GM23338 (cell line): Measurements from ENCODE around the gene P2RX4. TPM values are rescaled to one million over a fixed set of nuclear protein-coding genes. Genes with fewer than 3 reads are reported as not detected.

Source experiments
- ATAC-seq: fragments of 200-7000 bp; cut with Tn5 transposase; 3 replicates; pipeline ENCODE4 v1.9.1; 2020
- DNase-seq: peaks from one replicate; pipeline ENCODE4 v3.0.0-alpha.2; 2015; ENCODE audit warnings: low spot score
- H2AFZ ChIP-seq: fragments of 200-600 bp; sonication (generic); 2 replicates; pipeline ENCODE4 v1.8.0; 2016; ENCODE audit warnings: antibody characterized with exemption, mild to moderate bottlenecking, moderate library complexity
- H3F3A ChIP-seq: fragments of 200-600 bp; sonication (generic); replicated peaks from 2 replicates; pipeline ENCODE4 v1.8.0; 2017; ENCODE audit warnings: antibody characterized with exemption, mixed run types, low read depth
- H3K27ac ChIP-seq: fragments of 200-600 bp; sonication (generic); 2 replicates; pipeline ENCODE4 v1.6.1; 2016; ENCODE audit warnings: low read depth
- H3K27me3 ChIP-seq: fragments of 200-600 bp; sonication (generic); 2 replicates; pipeline ENCODE4 v1.8.0; 2016; ENCODE audit warnings: mild to moderate bottlenecking, mixed run types, moderate library complexity; ENCODE audit not compliant: insufficient read depth
- H3K36me3 ChIP-seq: fragments of 200-600 bp; sonication (generic); 2 replicates; pipeline ENCODE4 v1.8.0; 2016; ENCODE audit warnings: mild to moderate bottlenecking; ENCODE audit not compliant: insufficient read depth
- H3K4me1 ChIP-seq: fragments of 200-600 bp; sonication (generic); 2 replicates; pipeline ENCODE4 v1.8.0; 2016; ENCODE audit warnings: mild to moderate bottlenecking, moderate library complexity; ENCODE audit not compliant: insufficient read depth
- H3K4me2 ChIP-seq: fragments of 200-600 bp; sonication (generic); 2 replicates; pipeline ENCODE4 v1.7.1; 2017; ENCODE audit warnings: mixed run types
- H3K4me3 ChIP-seq: fragments of 200-600 bp; sonication (generic); 2 replicates; pipeline ENCODE4 v1.6.1; 2016; ENCODE audit warnings: mixed run types
- H3K79me2 ChIP-seq: fragments of 200-600 bp; sonication (generic); replicated peaks from 2 replicates; pipeline ENCODE4 v1.8.0; 2017; ENCODE audit warnings: mild to moderate bottlenecking; ENCODE audit not compliant: insufficient read depth
- H3K9me2 ChIP-seq: fragments of 200-600 bp; sonication (generic); 2 replicates; pipeline ENCODE4 v1.8.0; 2017; ENCODE audit not compliant: insufficient read depth
- H4K20me1 ChIP-seq: fragments of 200-600 bp; sonication (generic); replicated peaks from 2 replicates; pipeline ENCODE4 v1.8.0; 2017; ENCODE audit warnings: mild to moderate bottlenecking; ENCODE audit not compliant: insufficient read depth
- H3K27ac Mint-ChIP-seq: 2 replicates; pipeline ENCODE4 v1.8.0; 2020; ENCODE audit warnings: inconsistent platforms, mild to moderate bottlenecking, moderate library complexity, mixed read lengths
- H3K27me3 Mint-ChIP-seq: 3 replicates; pipeline ENCODE4 v1.8.0; 2022; ENCODE audit warnings: low read depth, mild to moderate bottlenecking, moderate library complexity, mixed read lengths, inconsistent platforms; ENCODE audit not compliant: insufficient read depth, poor library complexity
- H3K36me3 Mint-ChIP-seq: 3 replicates; pipeline ENCODE4 v1.8.0; 2021; ENCODE audit warnings: low read depth, mild to moderate bottlenecking, inconsistent platforms, moderate library complexity, mixed read lengths
- H3K4me1 Mint-ChIP-seq: 3 replicates; pipeline ENCODE4 v1.8.0; 2020; ENCODE audit warnings: mild to moderate bottlenecking, inconsistent platforms, mixed read lengths
- H3K4me3 Mint-ChIP-seq: 3 replicates; pipeline ENCODE4 v1.8.0; 2021; ENCODE audit warnings: moderate library complexity, mild to moderate bottlenecking, inconsistent platforms, mixed read lengths
- H3K9me3 Mint-ChIP-seq: 3 replicates; pipeline ENCODE4 v1.8.0; 2020; ENCODE audit warnings: moderate library complexity, mild to moderate bottlenecking, inconsistent platforms, mixed read lengths
- CREB1 ChIP-seq: fragments of 250-450 bp; sonication (Bioruptor Pico); IDR thresholded peaks from 2 replicates; pipeline ENCODE4 v1.5.0; 2020; ENCODE audit warnings: low read depth, mild to moderate bottlenecking, moderate library complexity
- EZH2phosphoT487 ChIP-seq: fragments of 200-600 bp; sonication (generic); IDR thresholded peaks from one replicate; pipeline ENCODE4 v1.8.1; 2018; ENCODE audit warnings: antibody characterized with exemption; ENCODE audit not compliant: unreplicated experiment
- NANOG ChIP-seq: IDR thresholded peaks from 2 replicates; pipeline ENCODE4 v1.6.1; 2016; ENCODE audit warnings: antibody characterized with exemption, borderline replicate concordance
- ZNF114 ChIP-seq: fragments of 250-450 bp; sonication (Bioruptor Pico); IDR thresholded peaks from 2 replicates; pipeline ENCODE4 v1.5.0; 2020; ENCODE audit warnings: mild to moderate bottlenecking, moderate library complexity
- ZNF331 ChIP-seq: fragments of 250-450 bp; sonication (Bioruptor Pico); IDR thresholded peaks from 2 replicates; pipeline ENCODE4 v1.5.0; 2020; ENCODE audit warnings: low read depth, mild to moderate bottlenecking, moderate library complexity
- polyA plus RNA-seq: library from polyadenylated mRNA; unstranded; fragments of >200 nt; fragmentation: Nextera tagmentation; extraction: Ambion mirVana; gene quantifications from 2 replicates; pipeline ENCODE4 v1.2.1, GENCODE V29; 2016
- total RNA-seq: library from RNA; depleted of rRNA; stranded (reverse); fragments of >200 nt; shearing (Covaris generic); gene quantifications from 2 replicates; pipeline ENCODE4 v1.2.3, GENCODE V29; 2014
- TF ChIP-seq, protein P1 (sequence below): IDR thresholded peaks from one replicate; pipeline ENCODE4 v1.6.1; 2018; ENCODE audit warnings: antibody characterized with exemption; ENCODE audit not compliant: unreplicated experiment
- TF ChIP-seq, protein P2 (sequence below): IDR thresholded peaks from 2 replicates; pipeline ENCODE4 v1.6.1; 2016; ENCODE audit warnings: antibody characterized with exemption
- TF ChIP-seq, protein P3 (sequence below), 2 experiments: fragments of 200-600 bp in 1 of 2; sonication (generic) in 1 of 2; conservative IDR thresholded peaks; 2 replicates each; pipeline versions ENCODE4 v1.5.1 to v1.6.1; 2016 to 2017; ENCODE audit warnings: antibody characterized with exemption in 2 of 2, low read depth in 2 of 2, mild to moderate bottlenecking in 2 of 2, moderate library complexity in 1 of 2

P2RX4 gene
- total and polyA plus RNA-seq, 2 experiments from 2014 or later, result 5.6 to 18.9 TPM

DNA sequence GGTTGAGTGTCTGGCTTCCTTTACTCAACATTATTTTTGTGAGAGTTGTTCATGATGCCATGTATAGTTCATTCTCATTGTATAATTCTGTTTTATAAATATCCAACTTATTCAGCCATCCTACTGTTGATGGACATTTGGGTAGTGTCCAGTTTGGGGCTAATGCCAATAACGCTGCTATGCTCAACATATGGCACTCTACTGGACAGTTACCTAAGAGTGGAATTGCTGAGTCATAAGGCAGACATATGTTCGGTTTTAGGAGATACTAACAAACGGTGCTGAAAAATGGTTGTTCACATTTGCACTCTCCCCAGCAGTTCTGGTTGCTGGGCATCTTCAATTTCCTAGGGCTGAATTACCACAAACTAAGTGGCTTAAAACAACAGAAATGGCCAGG lies 28.7 kb upstream of the P2RX4 start:
- no peak for TF ChIP-seq CREB1 (CRISPR knock-in tag)
- H3K36me3 ChIP-seq, result no peaks in the 10 kb centered on the region
- H3K27ac ChIP-seq, result no peak overlapping the region
- H3K79me2 ChIP-seq, result no peaks in the 10 kb centered on the region
- H3K4me3 ChIP-seq, result no peak overlapping the region
- Mint-ChIP-seq H3K4me1 (no peaks in the 10 kb centered on the region), H3K9me3 (no peaks in the 10 kb centered on the region), H3K4me3 (no peak overlapping the region), H3K27ac (no peak overlapping the region), H3K27me3 (peaks cover 4% of the 10 kb centered on the region), H3K36me3 (no peaks in the 10 kb centered on the region)
- ATAC-seq (no peak), DNase-seq (no peak)
- no peaks in the 10 kb centered on the region for H3K4me1 ChIP-seq
- no peaks in the 10 kb centered on the region for H4K20me1 ChIP-seq
- no peak overlapping the region for H2AFZ ChIP-seq
- no peak overlapping the region for H3K4me2 ChIP-seq
- H3F3A ChIP-seq, result no peaks in the 10 kb centered on the region
- no peaks in the 10 kb centered on the region for H3K27me3 ChIP-seq
- no peaks in the 10 kb centered on the region for H3K9me2 ChIP-seq

DNA sequence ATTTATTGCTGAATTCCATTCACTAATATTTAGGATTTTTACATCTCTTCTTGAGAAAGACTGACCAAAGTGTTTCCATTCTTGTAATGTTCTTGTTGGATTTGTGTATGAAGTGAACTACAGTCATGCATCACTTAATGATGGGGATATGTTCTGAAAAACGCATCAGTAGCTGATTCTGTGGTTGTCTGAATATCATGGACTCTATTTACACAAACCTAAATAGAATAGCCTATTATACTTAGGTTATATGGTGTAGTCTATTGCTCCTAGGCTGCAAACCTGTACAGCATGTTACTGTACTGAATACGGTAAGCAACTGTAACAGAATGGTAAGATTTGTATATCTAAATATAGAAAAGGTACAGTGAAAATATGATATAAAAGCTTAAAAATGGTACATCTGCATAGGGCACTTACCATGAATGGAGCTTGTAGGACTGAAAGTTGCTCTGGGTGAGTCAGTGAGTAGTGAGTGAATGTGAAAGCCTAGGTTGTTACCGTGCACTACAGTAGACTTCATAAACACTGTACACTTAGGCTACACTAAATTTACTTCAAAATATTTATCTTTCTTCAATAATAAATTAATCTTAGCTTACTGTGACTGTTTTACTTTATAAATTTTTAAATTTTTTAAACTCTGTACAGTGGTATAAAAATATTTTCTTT lies 27.6 kb upstream of the P2RX4 start:
- H3K27ac Mint-ChIP-seq, result no peak overlapping the region
- Histone ChIP-seq H3K9me2 (no peaks in the 10 kb centered on the region), H4K20me1 (no peaks in the 10 kb centered on the region), H3F3A (no peaks in the 10 kb centered on the region), H3K4me1 (no peaks in the 10 kb centered on the region), H3K79me2 (no peaks in the 10 kb centered on the region), H3K27me3 (no peaks in the 10 kb centered on the region), H3K4me2 (no peak overlapping the region), H2AFZ (no peak overlapping the region), H3K4me3 (no peak overlapping the region), H3K36me3 (no peaks in the 10 kb centered on the region), H3K27ac (no peak overlapping the region)
- TF ChIP-seq, protein P1, sequence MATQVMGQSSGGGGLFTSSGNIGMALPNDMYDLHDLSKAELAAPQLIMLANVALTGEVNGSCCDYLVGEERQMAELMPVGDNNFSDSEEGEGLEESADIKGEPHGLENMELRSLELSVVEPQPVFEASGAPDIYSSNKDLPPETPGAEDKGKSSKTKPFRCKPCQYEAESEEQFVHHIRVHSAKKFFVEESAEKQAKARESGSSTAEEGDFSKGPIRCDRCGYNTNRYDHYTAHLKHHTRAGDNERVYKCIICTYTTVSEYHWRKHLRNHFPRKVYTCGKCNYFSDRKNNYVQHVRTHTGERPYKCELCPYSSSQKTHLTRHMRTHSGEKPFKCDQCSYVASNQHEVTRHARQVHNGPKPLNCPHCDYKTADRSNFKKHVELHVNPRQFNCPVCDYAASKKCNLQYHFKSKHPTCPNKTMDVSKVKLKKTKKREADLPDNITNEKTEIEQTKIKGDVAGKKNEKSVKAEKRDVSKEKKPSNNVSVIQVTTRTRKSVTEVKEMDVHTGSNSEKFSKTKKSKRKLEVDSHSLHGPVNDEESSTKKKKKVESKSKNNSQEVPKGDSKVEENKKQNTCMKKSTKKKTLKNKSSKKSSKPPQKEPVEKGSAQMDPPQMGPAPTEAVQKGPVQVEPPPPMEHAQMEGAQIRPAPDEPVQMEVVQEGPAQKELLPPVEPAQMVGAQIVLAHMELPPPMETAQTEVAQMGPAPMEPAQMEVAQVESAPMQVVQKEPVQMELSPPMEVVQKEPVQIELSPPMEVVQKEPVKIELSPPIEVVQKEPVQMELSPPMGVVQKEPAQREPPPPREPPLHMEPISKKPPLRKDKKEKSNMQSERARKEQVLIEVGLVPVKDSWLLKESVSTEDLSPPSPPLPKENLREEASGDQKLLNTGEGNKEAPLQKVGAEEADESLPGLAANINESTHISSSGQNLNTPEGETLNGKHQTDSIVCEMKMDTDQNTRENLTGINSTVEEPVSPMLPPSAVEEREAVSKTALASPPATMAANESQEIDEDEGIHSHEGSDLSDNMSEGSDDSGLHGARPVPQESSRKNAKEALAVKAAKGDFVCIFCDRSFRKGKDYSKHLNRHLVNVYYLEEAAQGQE, result no peak
- ATAC-seq (no peak), DNase-seq (no peak)
- no peaks in the 10 kb centered on the region for H3K4me1 Mint-ChIP-seq
- H3K27me3 Mint-ChIP-seq, result peaks cover 4% of the 10 kb centered on the region
- H3K4me3 Mint-ChIP-seq, result no peak overlapping the region
- no peaks in the 10 kb centered on the region for H3K36me3 Mint-ChIP-seq
- no peaks in the 10 kb centered on the region for H3K9me3 Mint-ChIP-seq

DNA sequence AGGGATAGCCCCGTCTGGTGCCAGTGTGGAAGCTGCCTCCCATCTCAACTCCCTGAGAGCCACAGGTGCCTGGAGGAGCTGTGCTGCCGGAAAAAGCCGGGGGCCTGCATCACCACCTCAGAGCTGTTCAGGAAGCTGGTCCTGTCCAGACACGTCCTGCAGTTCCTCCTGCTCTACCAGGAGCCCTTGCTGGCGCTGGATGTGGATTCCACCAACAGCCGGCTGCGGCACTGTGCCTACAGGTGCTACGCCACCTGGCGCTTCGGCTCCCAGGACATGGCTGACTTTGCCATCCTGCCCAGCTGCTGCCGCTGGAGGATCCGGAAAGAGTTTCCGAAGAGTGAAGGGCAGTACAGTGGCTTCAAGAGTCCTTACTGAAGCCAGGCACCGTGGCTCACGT lies 25.5 kb upstream of the P2RX4 start:
- Histone ChIP-seq H3K9me2 (no peaks in the 10 kb centered on the region), H3K27me3 (no peaks in the 10 kb centered on the region), H3K27ac (no peak overlapping the region), H3F3A (no peaks in the 10 kb centered on the region), H3K36me3 (no peaks in the 10 kb centered on the region), H3K79me2 (no peaks in the 10 kb centered on the region), H3K4me3 (no peak overlapping the region), H2AFZ (peak overlapping the region; percentile 59; the same call in 1 of the 2 replicates), H4K20me1 (no peaks in the 10 kb centered on the region), H3K4me1 (no peaks in the 10 kb centered on the region), H3K4me2 (no peak overlapping the region)
- DNase-seq (peak; percentile 45), ATAC-seq (peak; percentile 49)
- Mint-ChIP-seq H3K4me1 (no peaks in the 10 kb centered on the region), H3K9me3 (no peaks in the 10 kb centered on the region), H3K4me3 (no peak overlapping the region), H3K36me3 (no peaks in the 10 kb centered on the region), H3K27me3 (peaks cover 4% of the 10 kb centered on the region), H3K27ac (no peak overlapping the region)
- TF ChIP-seq NANOG (no peak), CREB1 (CRISPR knock-in tag) (no peak), EZH2phosphoT487 (no peak), ZNF331 (CRISPR knock-in tag) (no peak), ZNF114 (CRISPR knock-in tag) (no peak)
- TF ChIP-seq, protein P2, sequence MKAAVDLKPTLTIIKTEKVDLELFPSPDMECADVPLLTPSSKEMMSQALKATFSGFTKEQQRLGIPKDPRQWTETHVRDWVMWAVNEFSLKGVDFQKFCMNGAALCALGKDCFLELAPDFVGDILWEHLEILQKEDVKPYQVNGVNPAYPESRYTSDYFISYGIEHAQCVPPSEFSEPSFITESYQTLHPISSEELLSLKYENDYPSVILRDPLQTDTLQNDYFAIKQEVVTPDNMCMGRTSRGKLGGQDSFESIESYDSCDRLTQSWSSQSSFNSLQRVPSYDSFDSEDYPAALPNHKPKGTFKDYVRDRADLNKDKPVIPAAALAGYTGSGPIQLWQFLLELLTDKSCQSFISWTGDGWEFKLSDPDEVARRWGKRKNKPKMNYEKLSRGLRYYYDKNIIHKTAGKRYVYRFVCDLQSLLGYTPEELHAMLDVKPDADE, result no peak
- TF ChIP-seq, protein P3, sequence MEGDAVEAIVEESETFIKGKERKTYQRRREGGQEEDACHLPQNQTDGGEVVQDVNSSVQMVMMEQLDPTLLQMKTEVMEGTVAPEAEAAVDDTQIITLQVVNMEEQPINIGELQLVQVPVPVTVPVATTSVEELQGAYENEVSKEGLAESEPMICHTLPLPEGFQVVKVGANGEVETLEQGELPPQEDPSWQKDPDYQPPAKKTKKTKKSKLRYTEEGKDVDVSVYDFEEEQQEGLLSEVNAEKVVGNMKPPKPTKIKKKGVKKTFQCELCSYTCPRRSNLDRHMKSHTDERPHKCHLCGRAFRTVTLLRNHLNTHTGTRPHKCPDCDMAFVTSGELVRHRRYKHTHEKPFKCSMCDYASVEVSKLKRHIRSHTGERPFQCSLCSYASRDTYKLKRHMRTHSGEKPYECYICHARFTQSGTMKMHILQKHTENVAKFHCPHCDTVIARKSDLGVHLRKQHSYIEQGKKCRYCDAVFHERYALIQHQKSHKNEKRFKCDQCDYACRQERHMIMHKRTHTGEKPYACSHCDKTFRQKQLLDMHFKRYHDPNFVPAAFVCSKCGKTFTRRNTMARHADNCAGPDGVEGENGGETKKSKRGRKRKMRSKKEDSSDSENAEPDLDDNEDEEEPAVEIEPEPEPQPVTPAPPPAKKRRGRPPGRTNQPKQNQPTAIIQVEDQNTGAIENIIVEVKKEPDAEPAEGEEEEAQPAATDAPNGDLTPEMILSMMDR (conservative IDR thresholded peaks at IDR 0.05; ENCODE audit: low read depth in 2 of 2), result no peak; a peak in 1 of 4 replicates
